NCI-H1092 (cell line): ENCODE data around the gene RTN4R.
"Not testable (repeated sequence)": the region's sequence is repeated elsewhere in the genome, so short reads cannot be mapped to it uniquely, and the experiment has no call there.

Source experiments
- DNase-seq: peaks from one replicate; lab custom pipeline; 2025; lab: John Stamatoyannopoulos, UW

Gene RTN4R

DNA sequence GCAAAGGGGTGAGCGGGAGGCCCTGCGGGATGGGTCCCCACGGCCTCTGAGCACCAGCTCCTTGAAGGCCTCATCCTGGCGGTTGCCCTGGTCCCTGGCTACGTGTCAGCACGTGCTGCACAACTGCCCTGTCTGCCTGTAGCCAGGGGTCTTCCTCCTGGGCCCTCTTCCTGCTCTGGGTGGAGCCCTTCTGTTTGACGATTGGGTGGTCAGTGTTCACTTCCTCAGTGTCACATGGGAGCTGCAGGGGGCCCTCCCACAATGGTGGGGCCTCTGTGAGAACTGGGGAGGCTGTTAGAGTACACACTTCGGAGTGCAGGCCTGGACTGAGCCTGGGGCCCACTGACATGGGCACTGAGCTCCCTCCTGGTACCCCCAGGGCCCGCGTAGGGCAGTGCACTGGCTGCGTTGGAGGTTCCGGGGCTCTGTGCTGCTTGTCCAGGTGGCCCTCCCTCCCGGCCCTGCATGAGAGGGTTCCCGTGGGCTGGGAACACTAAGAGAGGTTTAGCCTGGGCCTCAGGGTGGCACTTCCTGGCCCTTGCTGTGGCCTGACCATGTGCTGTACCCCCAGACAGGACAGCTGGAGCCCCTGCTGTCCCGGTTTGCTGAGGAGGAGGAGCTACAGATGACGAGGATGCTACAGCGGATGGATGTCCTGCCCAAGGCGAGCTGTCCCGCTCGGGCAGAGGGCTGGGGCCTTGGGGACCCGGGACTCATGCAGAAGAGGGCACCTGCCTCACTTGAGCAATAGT lies 38.0 kb upstream of the RTN4R start:
- DNase-seq = no peak

DNA sequence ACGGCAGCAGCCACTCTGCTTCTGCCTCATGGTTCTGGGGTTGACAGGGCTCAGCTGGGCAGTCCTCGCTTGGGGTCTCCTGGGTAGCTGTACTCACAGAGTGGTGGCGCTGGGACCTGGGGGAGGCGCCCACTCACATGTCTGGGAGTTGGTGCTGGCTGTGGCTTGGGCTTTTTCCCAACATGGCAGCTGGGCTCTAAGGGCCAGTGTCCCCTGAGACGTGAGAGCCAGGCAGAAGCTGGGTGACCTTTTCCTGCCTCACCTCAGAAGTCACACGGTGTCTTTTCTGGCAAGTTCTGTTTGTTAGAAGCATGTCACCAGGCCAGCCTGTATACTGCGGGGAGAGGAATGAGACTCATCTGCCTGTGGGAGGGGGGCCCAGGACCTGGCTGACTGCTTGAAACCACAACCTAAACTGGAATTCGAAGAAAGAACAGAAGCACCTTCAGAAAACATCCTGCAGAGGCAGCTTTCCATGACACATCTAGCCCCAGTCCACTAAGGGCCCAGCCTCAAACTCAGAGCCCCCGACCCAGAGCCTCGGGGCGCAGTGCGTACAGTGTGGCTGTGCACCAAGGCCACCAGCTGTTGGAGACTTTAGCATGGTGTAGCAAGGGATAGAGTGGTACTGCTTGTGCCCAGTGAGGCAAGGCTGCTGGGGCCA lies 37.2 kb upstream of the RTN4R start:
- DNase-seq = not testable (repeated sequence)

GRCh38 chr22:20304646-20305045 lies 36.5 kb upstream of the RTN4R start:
- DNase-seq = no peak

DNA sequence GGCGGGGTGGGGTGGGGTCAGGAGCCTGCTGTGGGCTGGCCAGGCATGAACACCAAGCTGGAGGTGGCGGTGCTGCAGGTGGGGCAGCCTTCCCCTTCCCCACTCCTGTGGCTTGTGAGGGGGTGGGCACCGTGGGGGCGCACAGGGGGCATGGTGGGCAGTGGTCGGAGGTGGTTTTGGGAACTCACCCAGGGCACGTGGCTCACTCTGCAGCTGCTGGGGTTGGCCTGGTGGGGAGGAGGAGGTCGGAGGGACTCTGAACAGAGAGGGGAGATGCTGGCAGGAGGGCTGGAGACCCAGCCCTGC lies 35.1 kb upstream of the RTN4R start:
- not testable (repeated sequence) for DNase-seq

DNA sequence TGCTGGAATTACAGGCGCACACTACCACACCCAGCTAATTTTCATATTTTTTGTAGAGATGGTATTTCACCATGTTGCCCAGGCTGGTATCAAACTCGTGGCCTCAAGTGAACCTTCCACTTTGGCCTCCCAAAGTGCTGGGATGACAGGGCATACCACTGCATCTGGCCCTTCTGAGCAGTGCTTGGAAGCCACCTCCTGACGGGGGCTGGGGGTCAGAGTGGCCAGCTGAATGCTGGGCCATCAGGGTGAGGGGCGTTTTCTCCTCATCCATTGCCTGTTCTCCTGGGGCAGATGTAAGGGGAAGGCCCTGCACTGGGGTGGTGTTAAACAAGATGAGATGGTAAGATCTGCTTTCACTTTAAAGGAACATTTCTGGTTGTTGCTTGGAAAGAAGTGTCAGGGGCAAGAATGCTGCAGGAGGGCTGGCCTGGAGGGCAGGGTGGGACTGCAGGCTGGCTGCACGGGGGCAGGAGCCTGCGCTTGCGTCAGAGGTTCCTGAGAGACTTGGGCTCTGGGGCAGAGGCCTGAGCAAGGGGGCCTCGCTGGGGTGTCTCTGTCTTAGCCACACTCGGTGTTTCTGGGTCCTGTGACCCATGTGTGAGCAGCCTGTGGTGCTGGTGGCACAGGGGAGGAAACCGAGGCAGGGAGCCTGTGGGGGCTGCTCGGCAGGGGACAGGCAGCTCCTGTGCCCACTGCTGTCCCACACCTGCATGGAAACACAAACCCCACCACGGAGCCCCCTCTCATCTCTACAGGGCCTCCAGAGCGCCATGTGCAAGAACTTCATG lies 34.5 kb upstream of the RTN4R start:
- DNase-seq = no peak

GRCh38 chr22:20299746-20300136 lies 31.6 kb upstream of the RTN4R start:
- DNase-seq = no peak

- DNase-seq = peak; percentile 56
Observed at GRCh38 chr22:20298803-20299745, 31.0 kb upstream of the RTN4R start.

DNA sequence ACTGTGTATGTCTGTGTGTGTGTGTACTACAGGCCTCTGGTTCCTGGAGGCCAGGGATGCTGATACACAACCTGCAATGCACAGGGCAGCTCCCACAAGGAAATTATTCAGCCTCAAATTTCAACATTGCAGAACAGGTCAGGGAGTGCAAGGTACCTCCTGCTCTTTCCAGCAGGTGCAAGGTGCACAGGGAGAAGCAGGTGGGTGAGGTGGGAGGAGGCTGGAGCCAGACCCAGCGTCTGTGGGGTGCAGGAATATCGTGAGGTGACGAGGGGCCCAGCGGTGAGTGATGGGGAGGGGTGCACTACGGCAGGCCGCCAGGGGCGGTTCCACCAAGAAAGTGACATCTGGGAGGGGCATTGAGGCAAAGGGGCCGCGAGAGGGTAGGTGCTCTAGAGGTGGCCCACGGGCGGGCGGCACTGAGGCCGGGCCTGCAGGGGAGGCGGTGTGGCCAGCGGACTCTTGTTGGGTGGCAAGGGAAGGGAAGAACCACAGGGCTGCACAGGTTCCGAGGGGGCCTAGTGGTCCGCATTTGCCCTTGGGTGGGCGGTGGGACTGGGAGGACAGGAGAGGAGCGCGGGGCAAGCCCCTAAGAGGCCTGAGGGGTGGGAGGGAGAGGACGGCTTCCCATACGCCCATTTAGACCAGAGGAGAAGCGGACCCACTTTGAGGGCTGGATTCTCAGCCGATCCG lies 30.1 kb upstream of the RTN4R start:
- no peak for DNase-seq

GRCh38 chr22:20297414-20298109 lies 29.4 kb upstream of the RTN4R start:
- no peak for DNase-seq

DNA sequence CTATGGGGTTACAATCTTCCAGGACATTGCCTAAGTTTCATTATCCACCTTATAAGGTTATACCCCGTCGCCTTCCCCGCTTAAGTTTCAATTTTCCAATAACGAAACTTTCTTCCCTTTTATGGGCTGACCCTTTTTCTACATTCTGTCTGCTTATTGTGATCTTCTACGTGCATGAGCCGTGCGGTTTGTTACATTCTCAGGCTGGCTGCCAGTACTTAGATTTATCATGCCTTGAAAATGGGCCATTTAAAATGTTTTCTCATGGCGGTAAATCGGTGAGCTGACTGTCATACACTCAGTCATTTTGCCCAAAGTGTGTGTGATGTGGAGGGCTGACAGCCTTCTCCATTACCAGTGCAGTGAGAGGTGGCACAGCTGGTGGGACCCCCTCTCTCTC lies 28.5 kb upstream of the RTN4R start:
- no peak for DNase-seq

DNA sequence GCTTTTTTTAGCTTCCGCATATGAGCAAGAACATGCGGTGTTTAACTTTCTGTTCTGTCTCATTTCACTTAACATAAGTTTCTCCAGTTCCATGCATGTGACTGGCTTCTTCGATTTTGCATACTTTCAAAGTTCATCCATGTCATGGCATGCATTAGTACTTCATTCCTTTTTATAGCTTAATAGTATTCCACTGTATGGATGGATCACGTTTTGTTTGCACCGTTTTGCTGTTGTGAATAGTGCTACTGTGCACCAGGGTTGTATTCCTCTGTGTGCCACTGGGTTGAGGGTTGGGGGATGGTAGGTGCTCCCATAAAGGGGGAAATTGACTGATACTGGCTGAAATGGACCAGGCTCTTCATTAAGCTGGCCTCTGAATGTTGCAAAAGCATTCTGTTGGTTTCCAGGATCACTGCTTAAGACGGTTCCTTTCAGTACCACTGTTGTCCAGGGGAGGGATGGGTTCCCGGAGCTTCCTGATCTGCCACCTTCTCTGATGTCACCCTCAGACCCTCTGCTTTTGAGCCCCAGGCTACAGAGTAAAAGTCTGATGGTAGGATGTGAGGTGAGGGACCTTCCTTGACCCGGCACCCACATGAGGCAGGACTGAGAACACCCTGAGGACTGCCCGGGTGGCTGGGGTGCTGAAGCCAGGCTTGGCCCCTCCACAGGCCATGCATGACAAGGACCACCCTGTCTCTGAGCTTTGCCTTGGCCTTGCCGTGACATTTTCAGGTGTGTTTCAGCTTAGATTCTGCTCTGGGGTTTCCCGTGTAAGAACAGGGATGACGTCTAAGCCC lies 27.3 kb upstream of the RTN4R start:
- no peak for DNase-seq

- DNase-seq = no peak
Observed at GRCh38 chr22:20292673-20293232, 24.6 kb upstream of the RTN4R start.

DNA sequence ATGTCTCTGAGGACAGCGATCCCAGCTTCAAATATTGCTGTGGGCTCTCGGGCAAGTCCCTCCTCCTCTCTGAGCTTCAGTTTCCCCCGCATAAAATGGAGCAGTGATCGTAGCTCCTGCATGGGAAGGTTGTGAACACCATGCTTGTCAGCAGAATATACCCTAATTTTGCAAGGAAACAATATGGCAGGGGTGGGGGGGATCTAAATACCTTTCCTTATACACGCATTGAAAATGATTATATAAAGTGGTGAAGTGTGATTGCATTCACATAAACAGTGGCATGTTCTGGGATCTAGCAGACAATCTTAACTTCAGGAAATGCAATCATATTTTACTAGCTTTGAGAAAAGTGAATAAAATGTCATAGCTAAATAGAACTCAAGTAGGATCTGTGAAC lies 24.0 kb upstream of the RTN4R start:
- no peak for DNase-seq

GRCh38 chr22:20291604-20292063 lies 23.5 kb upstream of the RTN4R start:
- no peak for DNase-seq

GRCh38 chr22:20291249-20291586 lies 23.1 kb upstream of the RTN4R start:
- no peak for DNase-seq

DNA sequence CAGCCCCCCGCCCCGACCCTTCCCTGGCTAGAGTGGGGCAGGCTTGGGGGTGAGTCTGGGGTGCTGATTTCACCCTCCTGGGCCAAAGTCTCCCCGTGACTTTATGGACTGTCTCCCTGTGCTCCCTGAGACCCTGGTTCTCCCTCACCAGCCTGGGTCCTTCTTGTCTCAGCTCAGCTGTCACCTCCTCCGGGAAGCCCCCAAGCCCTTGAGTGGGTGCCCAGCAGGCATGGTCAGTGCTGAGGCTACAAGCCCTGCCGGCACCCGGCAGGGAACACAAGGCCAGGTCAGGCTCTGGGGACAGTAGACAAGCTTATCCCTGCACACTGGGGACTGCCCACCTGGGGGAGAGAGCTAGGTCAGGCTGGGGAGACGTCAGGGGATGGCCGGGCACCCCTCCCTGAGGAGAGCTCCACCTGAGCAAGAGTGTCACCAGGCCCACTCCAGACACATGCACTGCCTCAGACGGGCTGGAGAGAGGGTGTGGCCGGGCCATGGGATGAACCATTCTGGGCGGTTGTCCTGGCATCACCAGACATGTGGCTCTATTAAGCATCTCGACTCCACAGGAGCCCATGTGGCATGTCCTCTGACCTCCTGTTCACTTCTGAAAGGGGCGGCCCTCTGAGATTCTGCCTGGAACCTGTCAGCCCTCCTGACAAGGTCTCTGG lies 22.6 kb upstream of the RTN4R start:
- DNase-seq = no peak

GRCh38 chr22:20290045-20290392 lies 21.9 kb upstream of the RTN4R start:
- no peak for DNase-seq

DNA sequence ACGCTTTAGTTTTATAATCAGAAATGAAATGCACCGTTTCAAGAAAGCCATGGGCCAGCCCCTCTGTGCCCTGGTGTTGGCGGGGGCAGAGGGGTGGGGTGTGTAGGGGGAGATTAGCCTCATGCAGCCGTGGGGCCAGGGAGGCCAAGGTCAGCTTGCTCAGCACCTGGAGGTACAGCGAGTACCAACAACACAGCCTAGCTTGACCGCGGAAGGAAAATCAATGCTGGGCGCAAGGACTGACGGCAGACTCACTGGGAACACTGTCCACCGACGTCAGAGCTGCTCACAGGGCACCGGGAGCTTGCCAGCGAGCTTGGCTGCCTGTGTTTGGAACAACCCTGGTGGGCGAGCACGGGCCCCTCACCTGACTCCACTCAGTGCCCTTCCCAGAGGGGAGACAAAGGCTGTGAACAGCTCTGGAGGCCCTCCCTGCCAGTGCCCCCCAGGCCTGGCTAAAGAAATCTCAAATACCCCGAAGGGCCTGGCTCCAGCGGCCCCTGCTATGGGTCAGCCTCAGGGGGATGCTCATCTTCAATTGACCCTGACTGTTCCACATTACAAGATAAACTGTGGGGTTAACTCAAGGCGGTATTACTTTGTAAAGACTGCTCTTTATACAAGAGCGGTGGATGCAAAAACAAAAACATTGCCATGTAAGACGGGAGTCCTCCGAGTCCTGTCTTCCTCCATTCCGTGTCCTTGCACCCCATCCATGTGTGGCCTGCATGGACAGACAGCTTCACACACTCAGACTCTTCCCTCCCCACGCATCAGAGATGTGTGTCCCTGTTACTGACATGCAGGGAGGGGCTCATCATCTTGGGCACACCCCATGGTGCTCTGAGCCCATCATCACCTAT lies 21.3 kb upstream of the RTN4R start:
- DNase-seq = not testable (repeated sequence)
